HepG2 (cell line): ENCODE measurements around the gene NAA38. TPM values are rescaled to one million over a fixed set of nuclear protein-coding genes. Genes with fewer than 3 reads are reported as not detected.
A peak's percentile ranks its signal among the peaks of the same experiment; 100 is the strongest.

Source experiments
- AHR ChIP-seq: IDR thresholded peaks from 2 replicates; pipeline ENCODE4 v1.6.1; 2018; ENCODE audit warnings: missing genetic modification reagents, missing compliant biosample characterization
- DZIP1 ChIP-seq: sonication (generic); formaldehyde crosslinking; IDR thresholded peaks from 2 replicates; pipeline ENCODE4 v1.5.0; 2020; ENCODE audit warnings: mild to moderate bottlenecking, missing genetic modification reagents
- LRRFIP1 ChIP-seq: sonication (generic); formaldehyde crosslinking; conservative IDR thresholded peaks from 2 replicates; pipeline ENCODE4 v1.4.0; 2020; ENCODE audit warnings: missing genetic modification reagents
- NCOA1 ChIP-seq: sonication (generic); formaldehyde crosslinking; IDR thresholded peaks from 2 replicates; pipeline ENCODE4 v1.9.0; 2021; ENCODE audit warnings: missing genetic modification reagents
- NR2F6 ChIP-seq, 2 experiments: IDR thresholded peaks; 2 replicates each; pipeline ENCODE4 v1.6.1; 2016; ENCODE audit warnings: antibody characterized with exemption in 1 of 2, mild to moderate bottlenecking in 1 of 2
- RBM39 ChIP-seq: fragments of 200-400 bp; formaldehyde crosslinking; IDR thresholded peaks from one replicate; pipeline ENCODE4 v1.6.1; 2018; ENCODE audit warnings: antibody characterized with exemption, mild to moderate bottlenecking, low read depth, low read length; ENCODE audit not compliant: poor library complexity, severe bottlenecking
- SIX4 ChIP-seq: sonication (generic); formaldehyde crosslinking; IDR thresholded peaks from 2 replicates; pipeline ENCODE4 v1.4.0; 2020; ENCODE audit warnings: missing genetic modification reagents
- SRSF9 ChIP-seq: fragments of 200-400 bp; formaldehyde crosslinking; IDR thresholded peaks from 2 replicates; pipeline ENCODE4 v1.6.1; 2018; ENCODE audit warnings: borderline replicate concordance, mild to moderate bottlenecking, low read depth, low read length; ENCODE audit not compliant: insufficient read depth, poor library complexity, severe bottlenecking
- SRY ChIP-seq: sonication (generic); formaldehyde crosslinking; IDR thresholded peaks from 2 replicates; pipeline ENCODE4 v1.8.0; 2022; ENCODE audit warnings: mild to moderate bottlenecking, missing genetic modification reagents
- THAP7 ChIP-seq: sonication (generic); formaldehyde crosslinking; IDR thresholded peaks from 2 replicates; pipeline ENCODE4 v1.8.1; 2023; ENCODE audit warnings: mild to moderate bottlenecking, missing genetic modification reagents
- ZBTB7A ChIP-seq: sonication (generic); formaldehyde crosslinking; IDR thresholded peaks from 2 replicates; pipeline ENCODE4 v1.8.0; 2022; ENCODE audit warnings: mild to moderate bottlenecking, missing genetic modification reagents
- ZNF280B ChIP-seq: sonication (generic); formaldehyde crosslinking; IDR thresholded peaks from 2 replicates; pipeline ENCODE4 v1.5.0; 2020; ENCODE audit warnings: missing genetic modification reagents, mild to moderate bottlenecking, borderline replicate concordance
- ZNF30 ChIP-seq: sonication (generic); formaldehyde crosslinking; IDR thresholded peaks from 2 replicates; pipeline ENCODE4 v1.5.0; 2020; ENCODE audit warnings: mild to moderate bottlenecking, missing genetic modification reagents
- ZNF660 ChIP-seq: sonication (generic); formaldehyde crosslinking; IDR thresholded peaks from 2 replicates; pipeline ENCODE4 v1.5.1; 2020; ENCODE audit warnings: mild to moderate bottlenecking, low read depth, missing genetic modification reagents, borderline replicate concordance
- ZNF720 ChIP-seq: sonication (generic); formaldehyde crosslinking; IDR thresholded peaks from 2 replicates; pipeline ENCODE4 v1.4.0; 2020; ENCODE audit warnings: missing genetic modification reagents
- ZNF772 ChIP-seq: sonication (generic); formaldehyde crosslinking; IDR thresholded peaks from 2 replicates; pipeline ENCODE4 v1.5.0; 2020; ENCODE audit warnings: mild to moderate bottlenecking, missing genetic modification reagents
- ZXDC ChIP-seq: sonication (generic); formaldehyde crosslinking; IDR thresholded peaks from 2 replicates; pipeline ENCODE4 v1.5.0; 2020; ENCODE audit warnings: mild to moderate bottlenecking, missing genetic modification reagents
- polyA plus RNA-seq, 8 experiments: library from polyadenylated mRNA; depleted of rRNA in 3 of 8; stranded (reverse) in 7 of 8; unstranded in 1 of 8; fragments of >200 nt; fragmentation: Illumina TruSeq in 4 of 8; extraction: Trizol in 4 of 8; gene quantifications; 2 replicates each; pipeline versions ENCODE4 v1.2.1 to v1.2.3, GENCODE V29; 2011 to 2016; ENCODE audit warnings: low read depth in 4 of 8, missing spikeins in 1 of 8, mixed read lengths in 1 of 8; ENCODE audit not compliant: insufficient read depth in 1 of 8
- total RNA-seq, 5 experiments: library from RNA; depleted of rRNA; stranded (reverse); fragments of >200 nt; fragmentation: Illumina TruSeq; extraction: Trizol; gene quantifications; 2 replicates each; pipeline ENCODE4 v1.2.3, GENCODE V29; 2016; ENCODE audit warnings: low read depth in 1 of 5

NAA38 gene
- total and polyA plus RNA-seq, 2 of the 13 experiments (the other 11 are each of a cell fraction or from before 2014, with no cell fraction given) = 46.9 to 91.6 TPM

GRCh38 chr17:7834957-7835813, 22.2 kb downstream of the NAA38 start (continued):
- TF ChIP-seq ZXDC (no peak), ZNF720 (CRISPR knock-in tag) (no peak), ZNF660 (CRISPR knock-in tag) (no peak), SIX4 (no peak), NR2F6 (IDR thresholded peaks at IDR 0.05) (no peak), NR2F6 (CRISPR knock-in tag; IDR thresholded peaks at IDR 0.05) (peak; percentile 61), NCOA1 (CRISPR knock-in tag) (no peak), THAP7 (no peak), ZNF30 (CRISPR knock-in tag) (no peak), ZBTB7A (peak; percentile 90), RBM39 (no peak), SRY (CRISPR knock-in tag) (no peak), AHR (CRISPR knock-in tag) (no peak), SRSF9 (no peak), LRRFIP1 (CRISPR knock-in tag) (no peak), ZNF772 (CRISPR knock-in tag) (no peak; the same call in 1 of the 2 replicates), DZIP1 (CRISPR knock-in tag) (no peak), ZNF280B (no peak)
